ENCODE data around the gene CENPT.

- TF ChIP-seq CTCF (IDR thresholded peaks at IDR 0.05): no peak
- no peak for TF ChIP-seq EZH2 (IDR thresholded peaks at IDR 0.05; ENCODE audit: borderline replicate concordance, insufficient read depth, low read depth, low read length, poor library complexity, severe bottlenecking)
These were observed 9.5 kb upstream of the CENPT start for GRCh38 chr16:67856927-67857546.
